CD4-positive, alpha-beta T cell (primary cell): ENCODE results near the gene ABCA5. TPM values are rescaled to one million over a fixed set of nuclear protein-coding genes. Genes with fewer than 3 reads are reported as not detected.

Experiments
- ATAC-seq: fragments of 200-7000 bp; cut with Tn5 transposase; one replicate; pipeline ENCODE4 v1.10.0; 2022; ENCODE audit warnings: mild to moderate bottlenecking; ENCODE audit not compliant: poor library complexity
- CTCF ChIA-PET: fragments of 350-600 bp; sonication (Branson Sonifier 250); formaldehyde crosslinking; loops from one replicate; lab custom pipeline; 2021; ENCODE audit warnings: antibody characterized with exemption, inconsistent platforms; lab: Charles Lee
- POLR2A ChIA-PET: fragments of 350-600 bp; sonication (Branson Sonifier 250); formaldehyde crosslinking; loops from one replicate; lab custom pipeline; 2021; ENCODE audit warnings: antibody characterized with exemption, inconsistent platforms; lab: Charles Lee
- DNase-seq, 14 experiments: peaks; one replicate each; pipeline ENCODE4 v3.0.0-alpha.2; 2013 to 2020; ENCODE audit warnings: mixed read lengths in 2 of 14
- H3K27ac ChIP-seq, 2 donors: one replicate each; pipeline versions ENCODE4 v1.5.1 to v1.7.0; 2013; ENCODE audit warnings: low read length in 2 of 2, low read depth in 1 of 2, mild to moderate bottlenecking in 1 of 2
- H3K27me3 ChIP-seq, 2 experiments: 1 replicate in 1 of 2; 2 replicates in 1 of 2; pipeline versions ENCODE4 v1.6.1 to v1.7.0; 2013; ENCODE audit warnings: low read length in 2 of 2, control low read depth in 1 of 2, mild to moderate bottlenecking in 1 of 2, moderate library complexity in 1 of 2; ENCODE audit not compliant: insufficient read depth in 2 of 2, control insufficient read depth in 1 of 2
- H3K36me3 ChIP-seq: one replicate; pipeline ENCODE4 v1.6.1; 2013; ENCODE audit warnings: low read length, control low read depth; ENCODE audit not compliant: insufficient read depth
- H3K4me1 ChIP-seq: one replicate; pipeline ENCODE4 v1.6.1; 2013; ENCODE audit warnings: low read length, control low read depth; ENCODE audit not compliant: insufficient read depth
- H3K4me3 ChIP-seq: one replicate; pipeline ENCODE4 v1.5.1; 2013; ENCODE audit warnings: mild to moderate bottlenecking, low read length, moderate library complexity
- H3K9me3 ChIP-seq, 2 experiments: 1 replicate in 1 of 2; 2 replicates in 1 of 2; pipeline versions ENCODE4 v1.6.1 to v1.7.0; 2013; ENCODE audit warnings: low read length in 2 of 2, mild to moderate bottlenecking in 2 of 2, control low read depth in 1 of 2, moderate library complexity in 1 of 2; ENCODE audit not compliant: control insufficient read depth in 1 of 2, insufficient read depth in 1 of 2
- H3K27ac Mint-ChIP-seq: one replicate; pipeline ENCODE4 v1.8.0; 2020; ENCODE audit warnings: mixed read lengths
- H3K27me3 Mint-ChIP-seq: one replicate; pipeline ENCODE4 v1.8.0; 2021; ENCODE audit warnings: mixed read lengths
- H3K36me3 Mint-ChIP-seq: one replicate; pipeline ENCODE4 v1.8.0; 2021; ENCODE audit warnings: low read depth, mixed read lengths
- H3K4me1 Mint-ChIP-seq: one replicate; pipeline ENCODE4 v1.8.0; 2021; ENCODE audit warnings: low read depth, mixed read lengths
- H3K4me3 Mint-ChIP-seq: one replicate; pipeline ENCODE4 v1.8.0; 2020; ENCODE audit warnings: mild to moderate bottlenecking, mixed read lengths
- H3K9me3 Mint-ChIP-seq: one replicate; pipeline ENCODE4 v1.8.0; 2020; ENCODE audit warnings: mixed read lengths
- CTCF ChIP-seq: fragments of 200-600 bp; IDR thresholded peaks from one replicate; pipeline ENCODE4 v1.8.0; 2022; ENCODE audit warnings: antibody characterized with exemption, mild to moderate bottlenecking
- intact Hi-C, 2 experiments: fragments of 100-400 bp; cut with DNase I in 1 of 2; cut with micrococcal nuclease in 1 of 2; formaldehyde crosslinking; loops; one replicate each; pipeline versions ENCODE4 v1.15.1 to v1.9.0; 2023 to 2025; cut with DNase I, micrococcal nuclease
- total RNA-seq, 174 experiments: library from RNA in 2 of 174; stranded (reverse) in 2 of 174; gene quantifications; one replicate each; pipeline ENCODE4 v1.2.3 and lab custom pipeline; 2021 to 2026

The ABCA5 gene
- total RNA-seq, 2 experiments from 2014 or later = 33.4 to 34.9 TPM

GRCh38 chr17:69213059-69213813 lies 113.7 kb downstream of the ABCA5 start:
- no peak overlapping the region for H3K4me3 ChIP-seq
- H3K27ac Mint-ChIP-seq = no peak overlapping the region
- intact Hi-C loops = no loop called here
- no peaks in the 10 kb centered on the region for H3K36me3 Mint-ChIP-seq
- no peaks in the 10 kb centered on the region for H3K4me1 Mint-ChIP-seq
- CTCF ChIA-PET = no interaction called here
- TF ChIP-seq CTCF = no peak
- no peaks in the 10 kb centered on the region for H3K9me3 ChIP-seq
- H3K9me3 Mint-ChIP-seq = no peaks in the 10 kb centered on the region
- no peak for DNase-seq
- POLR2A ChIA-PET = no interaction called here
- H3K27me3 ChIP-seq = no peaks in the 10 kb centered on the region
- no peak for ATAC-seq
- no peak overlapping the region for H3K4me3 Mint-ChIP-seq
- H3K4me1 ChIP-seq = no peaks in the 10 kb centered on the region
- no peak overlapping the region for H3K27ac ChIP-seq
- no peaks in the 10 kb centered on the region for H3K36me3 ChIP-seq
- H3K27me3 Mint-ChIP-seq = no peaks in the 10 kb centered on the region

- Histone ChIP-seq H3K4me3 (no peak overlapping the region), H3K27ac (no peak overlapping the region), H3K4me1 (no peaks in the 10 kb centered on the region), H3K9me3 (no peaks in the 10 kb centered on the region), H3K36me3 (no peaks in the 10 kb centered on the region), H3K27me3 (no peaks in the 10 kb centered on the region)
- no peak for TF ChIP-seq CTCF
- ChIA-PET CTCF (no interaction called here), POLR2A (no interaction called here)
- Mint-ChIP-seq H3K9me3 (no peaks in the 10 kb centered on the region), H3K27me3 (no peaks in the 10 kb centered on the region), H3K4me1 (no peaks in the 10 kb centered on the region), H3K36me3 (no peaks in the 10 kb centered on the region), H3K4me3 (no peak overlapping the region), H3K27ac (no peak overlapping the region)
- ATAC-seq (no peak), DNase-seq (no peak)
- intact Hi-C loops = no loop called here
These were observed 118.3 kb downstream of the ABCA5 start for GRCh38 chr17:69208640-69209039.

- Mint-ChIP-seq H3K27me3 (no peaks in the 10 kb centered on the region), H3K27ac (no peak overlapping the region), H3K4me3 (no peak overlapping the region), H3K36me3 (no peaks in the 10 kb centered on the region), H3K9me3 (no peaks in the 10 kb centered on the region), H3K4me1 (no peaks in the 10 kb centered on the region)
- H3K27ac ChIP-seq = no peak overlapping the region
- POLR2A ChIA-PET = no interaction called here
- no peaks in the 10 kb centered on the region for H3K4me1 ChIP-seq
- CTCF ChIA-PET = no interaction called here
- no peak for DNase-seq
- no peak overlapping the region for H3K4me3 ChIP-seq
- no peaks in the 10 kb centered on the region for H3K27me3 ChIP-seq
- ATAC-seq = no peak
- no peaks in the 10 kb centered on the region for H3K9me3 ChIP-seq
- no peak for TF ChIP-seq CTCF
- intact Hi-C loops = no loop called here
- H3K36me3 ChIP-seq = no peaks in the 10 kb centered on the region
These were observed 119.8 kb downstream of the ABCA5 start for GRCh38 chr17:69207151-69207550.
